ENCODE results near the gene MGMT. TPM values are rescaled to one million over a fixed set of nuclear protein-coding genes. Genes with fewer than 3 reads are reported as not detected.

Gene MGMT
- total RNA-seq, 1 donor from 2014 or later = 13.9 TPM

DNA sequence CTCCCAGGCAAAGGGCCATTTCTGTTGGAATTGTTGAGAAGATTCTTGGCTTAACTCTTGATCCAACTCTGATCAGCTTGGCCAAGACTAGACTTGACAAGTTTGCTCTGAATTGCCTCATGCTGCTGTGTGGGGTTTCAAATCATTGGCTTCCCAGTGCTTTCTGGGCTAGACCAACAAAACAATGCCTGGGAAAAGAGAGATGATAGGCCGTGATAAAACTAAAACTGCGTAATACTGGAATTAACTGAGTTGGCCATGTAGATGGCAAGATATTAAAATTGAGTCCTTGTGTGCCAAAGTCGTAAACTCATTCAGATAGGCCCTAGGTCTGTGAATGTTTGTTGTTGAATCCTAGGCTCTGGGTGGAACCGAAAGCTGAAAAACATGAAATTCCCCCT lies 222.6 kb downstream of the MGMT start:
- no peaks in the 10 kb centered on the region for H3K36me3 Mint-ChIP-seq (ENCODE audit: low read depth)
- H3K4me3 Mint-ChIP-seq (ENCODE audit: unreplicated experiment) = no peak overlapping the region
- no peaks in the 10 kb centered on the region for H3K27me3 Mint-ChIP-seq (ENCODE audit: low read depth)
- H3K9me3 Mint-ChIP-seq (ENCODE audit: low read depth) = no peaks in the 10 kb centered on the region
- H3K27ac Mint-ChIP-seq (ENCODE audit: unreplicated experiment) = no peak overlapping the region
- no peak for DNase-seq (ENCODE audit: low spot score)
- peaks cover 6% of the 10 kb centered on the region for H3K4me1 Mint-ChIP-seq (ENCODE audit: low read depth)
- TF ChIP-seq CTCF (IDR thresholded peaks at IDR 0.05) = no peak

DNA sequence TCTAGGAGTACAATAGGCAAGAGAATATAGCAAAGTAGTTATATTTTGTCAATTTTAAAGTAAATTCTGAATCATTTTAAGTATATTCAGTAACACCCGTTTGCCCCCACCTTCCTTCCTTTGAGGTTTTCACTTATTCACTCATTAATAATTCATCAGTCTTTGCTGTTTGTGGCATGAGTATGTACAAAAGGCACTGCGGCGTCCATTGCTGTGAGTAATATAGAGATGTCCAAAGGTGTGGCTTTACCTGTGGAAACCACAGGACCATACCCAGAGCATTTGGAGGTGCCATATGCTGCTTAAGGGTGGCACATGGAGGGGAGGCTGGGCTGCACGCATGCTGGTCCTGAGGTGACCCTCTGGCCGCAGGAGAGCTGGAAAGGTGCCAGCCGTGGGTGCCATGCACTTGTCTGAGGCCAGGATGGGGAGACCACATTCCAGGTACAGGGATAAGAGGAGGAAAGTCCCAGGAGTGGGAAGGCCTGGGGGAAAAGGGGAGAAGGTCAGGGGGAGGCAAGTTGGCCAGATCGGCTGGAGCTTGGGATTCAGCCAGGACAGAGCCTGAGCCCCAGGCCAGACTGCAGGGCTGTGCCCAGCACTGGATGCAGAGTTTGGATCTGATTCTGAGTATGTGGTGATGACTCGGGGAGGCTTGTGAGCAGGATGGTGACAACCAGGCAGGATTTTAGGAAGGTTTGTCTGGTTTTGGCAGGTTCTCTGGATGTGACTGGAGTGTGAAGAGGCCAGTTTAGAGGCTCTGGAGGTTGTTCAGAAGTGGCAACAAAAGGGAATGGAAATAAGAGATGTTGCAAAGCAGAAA lies 223.4 kb downstream of the MGMT start:
- Mint-ChIP-seq H3K27me3 (ENCODE audit: low read depth) (no peaks in the 10 kb centered on the region), H3K4me1 (ENCODE audit: low read depth) (peaks cover 10% of the 10 kb centered on the region), H3K4me3 (ENCODE audit: unreplicated experiment) (no peak overlapping the region), H3K27ac (ENCODE audit: unreplicated experiment) (no peak overlapping the region), H3K9me3 (ENCODE audit: low read depth) (no peaks in the 10 kb centered on the region), H3K36me3 (ENCODE audit: low read depth) (no peaks in the 10 kb centered on the region)
- no peak for TF ChIP-seq CTCF (IDR thresholded peaks at IDR 0.05)
- no peak for DNase-seq (ENCODE audit: low spot score)

DNA sequence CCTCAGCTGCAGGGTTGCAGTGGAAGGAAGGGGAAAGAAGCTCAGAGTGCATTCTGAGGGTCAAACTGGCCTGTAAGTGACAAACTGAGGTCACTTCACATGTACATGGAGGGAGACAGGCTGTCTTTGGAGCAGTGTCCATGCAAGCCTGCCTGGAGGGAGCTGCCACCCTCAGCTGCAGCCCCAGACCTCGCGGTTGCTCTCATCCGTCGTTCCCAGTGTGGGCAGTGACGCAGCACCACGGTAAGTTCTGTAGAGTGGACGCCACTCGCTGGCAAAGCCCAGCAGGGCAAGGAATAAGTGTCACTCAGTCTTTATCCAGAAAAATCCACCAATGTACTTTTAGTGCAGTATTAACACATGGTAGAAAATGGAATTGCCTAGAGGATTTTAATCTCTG lies 225.7 kb downstream of the MGMT start:
- H3K4me1 Mint-ChIP-seq (ENCODE audit: low read depth) = peaks cover 10% of the 10 kb centered on the region
- H3K27me3 Mint-ChIP-seq (ENCODE audit: low read depth) = no peaks in the 10 kb centered on the region
- no peak for TF ChIP-seq CTCF (IDR thresholded peaks at IDR 0.05)
- H3K36me3 Mint-ChIP-seq (ENCODE audit: low read depth) = no peaks in the 10 kb centered on the region
- H3K27ac Mint-ChIP-seq (ENCODE audit: unreplicated experiment) = no peak overlapping the region
- no peaks in the 10 kb centered on the region for H3K9me3 Mint-ChIP-seq (ENCODE audit: low read depth)
- H3K4me3 Mint-ChIP-seq (ENCODE audit: unreplicated experiment) = no peak overlapping the region
- DNase-seq (ENCODE audit: low spot score) = no peak

- Mint-ChIP-seq H3K4me1 (ENCODE audit: low read depth) (peaks cover 10% of the 10 kb centered on the region), H3K36me3 (ENCODE audit: low read depth) (no peaks in the 10 kb centered on the region), H3K9me3 (ENCODE audit: low read depth) (no peaks in the 10 kb centered on the region), H3K27me3 (ENCODE audit: low read depth) (no peaks in the 10 kb centered on the region), H3K27ac (ENCODE audit: unreplicated experiment) (no peak overlapping the region), H3K4me3 (ENCODE audit: unreplicated experiment) (no peak overlapping the region)
- TF ChIP-seq CTCF (IDR thresholded peaks at IDR 0.05) = no peak
- DNase-seq (ENCODE audit: low spot score) = no peak
Measured at GRCh38 chr10:129693382-129693781, 226.3 kb downstream of the MGMT start.

DNA sequence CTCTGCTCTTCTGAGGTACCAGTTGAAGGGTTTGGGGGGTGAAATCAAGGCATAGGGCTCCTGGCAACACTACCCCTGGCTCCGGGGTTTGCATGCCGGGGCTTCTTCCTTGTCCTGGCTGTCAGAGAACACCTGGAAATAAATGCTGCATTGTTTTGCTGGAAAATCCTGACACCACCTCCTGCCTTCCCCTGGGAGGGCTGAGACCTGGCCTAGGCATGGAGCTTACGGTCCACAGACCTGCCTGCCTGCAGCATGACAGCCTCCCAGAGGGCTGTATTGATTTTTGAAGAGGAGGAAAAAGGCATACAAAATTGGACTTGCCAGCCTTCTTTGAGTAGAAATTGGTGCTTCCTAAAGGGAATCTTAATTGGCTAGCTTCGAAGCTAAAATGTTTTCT lies 227.1 kb downstream of the MGMT start:
- peaks cover 10% of the 10 kb centered on the region for H3K4me1 Mint-ChIP-seq (ENCODE audit: low read depth)
- no peak overlapping the region for H3K27ac Mint-ChIP-seq (ENCODE audit: unreplicated experiment)
- H3K36me3 Mint-ChIP-seq (ENCODE audit: low read depth) = no peaks in the 10 kb centered on the region
- H3K27me3 Mint-ChIP-seq (ENCODE audit: low read depth) = no peaks in the 10 kb centered on the region
- no peak for DNase-seq (ENCODE audit: low spot score)
- no peak for TF ChIP-seq CTCF (IDR thresholded peaks at IDR 0.05)
- no peak overlapping the region for H3K4me3 Mint-ChIP-seq (ENCODE audit: unreplicated experiment)
- H3K9me3 Mint-ChIP-seq (ENCODE audit: low read depth) = no peaks in the 10 kb centered on the region

Measured in chondrocyte (in vitro differentiated cells).